ENCODE data around the gene KLHL40.

The KLHL40 gene

DNA sequence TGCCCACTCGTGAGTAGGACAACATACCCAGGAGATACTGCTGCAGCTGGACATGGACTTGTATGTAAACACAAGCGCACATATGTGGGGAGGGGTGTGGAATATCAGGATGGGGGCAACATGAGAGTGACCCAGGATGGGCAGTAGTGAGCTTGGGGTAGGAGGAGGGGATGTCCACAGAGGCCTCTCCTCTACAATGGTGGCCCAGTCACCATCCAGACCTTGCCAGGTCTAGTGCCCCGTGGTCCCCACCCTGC is 32.1 kb upstream of the KLHL40 start:
- ChIA-PET POLR2A (ENCODE audit: low non-redundant PET) (no interaction called here), CTCF (no interaction called here)
- TF ChIP-seq, protein P1, sequence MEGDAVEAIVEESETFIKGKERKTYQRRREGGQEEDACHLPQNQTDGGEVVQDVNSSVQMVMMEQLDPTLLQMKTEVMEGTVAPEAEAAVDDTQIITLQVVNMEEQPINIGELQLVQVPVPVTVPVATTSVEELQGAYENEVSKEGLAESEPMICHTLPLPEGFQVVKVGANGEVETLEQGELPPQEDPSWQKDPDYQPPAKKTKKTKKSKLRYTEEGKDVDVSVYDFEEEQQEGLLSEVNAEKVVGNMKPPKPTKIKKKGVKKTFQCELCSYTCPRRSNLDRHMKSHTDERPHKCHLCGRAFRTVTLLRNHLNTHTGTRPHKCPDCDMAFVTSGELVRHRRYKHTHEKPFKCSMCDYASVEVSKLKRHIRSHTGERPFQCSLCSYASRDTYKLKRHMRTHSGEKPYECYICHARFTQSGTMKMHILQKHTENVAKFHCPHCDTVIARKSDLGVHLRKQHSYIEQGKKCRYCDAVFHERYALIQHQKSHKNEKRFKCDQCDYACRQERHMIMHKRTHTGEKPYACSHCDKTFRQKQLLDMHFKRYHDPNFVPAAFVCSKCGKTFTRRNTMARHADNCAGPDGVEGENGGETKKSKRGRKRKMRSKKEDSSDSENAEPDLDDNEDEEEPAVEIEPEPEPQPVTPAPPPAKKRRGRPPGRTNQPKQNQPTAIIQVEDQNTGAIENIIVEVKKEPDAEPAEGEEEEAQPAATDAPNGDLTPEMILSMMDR (conservative IDR thresholded peaks at IDR 0.05; ENCODE audit: low read depth): no peak
- DNase-seq (ENCODE audit: low spot score): no peak
- H3K27ac ChIP-seq: peak overlapping the region; percentile 86

- peak; percentile 34 for DNase-seq (ENCODE audit: low spot score)
- CTCF ChIA-PET: interaction anchor here (1.0 kb wide), 1 partner anchor 11 kb away, joined by 3 read pairs; no protein-coding TSS in a partner anchor
- peak within 1 kb of the TSS; percentile 86 for H3K27ac ChIP-seq
- TF ChIP-seq, protein P1 (conservative IDR thresholded peaks at IDR 0.05; ENCODE audit: low read depth): no peak
- POLR2A ChIA-PET (ENCODE audit: low non-redundant PET): no interaction called here
Measured at GRCh38 chr3:42653560-42654330, 31.6 kb upstream of the KLHL40 start, which contains the start of gene ZBTB47. Gene ZBTB47, plus strand, starts transcription at chr3:42653697. Its CDS starts 4,659 bp downstream, at chr3:42658356.

GRCh38 chr3:42654331-42655201 is 30.8 kb upstream of the KLHL40 start:
- TF ChIP-seq, protein P1 (conservative IDR thresholded peaks at IDR 0.05; ENCODE audit: low read depth): no peak
- ChIA-PET CTCF (interaction anchor here (1.0 kb wide), 1 partner anchor 11 kb away, joined by 3 read pairs; no protein-coding TSS in a partner anchor), POLR2A (ENCODE audit: low non-redundant PET) (no interaction called here)
- H3K27ac ChIP-seq: peak overlapping the region; percentile 86
- DNase-seq (ENCODE audit: low spot score): no peak

- TF ChIP-seq, protein P1 (conservative IDR thresholded peaks at IDR 0.05; ENCODE audit: low read depth): no peak
- H3K27ac ChIP-seq: peak overlapping the region; percentile 86
- CTCF ChIA-PET: no interaction called here
- DNase-seq (ENCODE audit: low spot score): no peak
- POLR2A ChIA-PET (ENCODE audit: low non-redundant PET): no interaction called here
Measured at GRCh38 chr3:42655331-42655888, 29.9 kb upstream of the KLHL40 start.

- DNase-seq (ENCODE audit: low spot score): peak; percentile 31
- POLR2A ChIA-PET (ENCODE audit: low non-redundant PET): no interaction called here
- TF ChIP-seq, protein P1 (conservative IDR thresholded peaks at IDR 0.05; ENCODE audit: low read depth): no peak
- peak overlapping the region; percentile 86 for H3K27ac ChIP-seq
- CTCF ChIA-PET: no interaction called here
Measured at GRCh38 chr3:42655980-42656679, 29.2 kb upstream of the KLHL40 start.
